HG03432 (cell line): ENCODE measurements around the gene TBC1D17.

Experiments used
- ATAC-seq: cut with Tn5 transposase; IDR thresholded peaks from one replicate; pipeline ENCODE4 v1.9.1; 2021; ENCODE audit warnings: mild to moderate bottlenecking, moderate library complexity; ENCODE audit not compliant: unreplicated experiment

The TBC1D17 gene

DNA sequence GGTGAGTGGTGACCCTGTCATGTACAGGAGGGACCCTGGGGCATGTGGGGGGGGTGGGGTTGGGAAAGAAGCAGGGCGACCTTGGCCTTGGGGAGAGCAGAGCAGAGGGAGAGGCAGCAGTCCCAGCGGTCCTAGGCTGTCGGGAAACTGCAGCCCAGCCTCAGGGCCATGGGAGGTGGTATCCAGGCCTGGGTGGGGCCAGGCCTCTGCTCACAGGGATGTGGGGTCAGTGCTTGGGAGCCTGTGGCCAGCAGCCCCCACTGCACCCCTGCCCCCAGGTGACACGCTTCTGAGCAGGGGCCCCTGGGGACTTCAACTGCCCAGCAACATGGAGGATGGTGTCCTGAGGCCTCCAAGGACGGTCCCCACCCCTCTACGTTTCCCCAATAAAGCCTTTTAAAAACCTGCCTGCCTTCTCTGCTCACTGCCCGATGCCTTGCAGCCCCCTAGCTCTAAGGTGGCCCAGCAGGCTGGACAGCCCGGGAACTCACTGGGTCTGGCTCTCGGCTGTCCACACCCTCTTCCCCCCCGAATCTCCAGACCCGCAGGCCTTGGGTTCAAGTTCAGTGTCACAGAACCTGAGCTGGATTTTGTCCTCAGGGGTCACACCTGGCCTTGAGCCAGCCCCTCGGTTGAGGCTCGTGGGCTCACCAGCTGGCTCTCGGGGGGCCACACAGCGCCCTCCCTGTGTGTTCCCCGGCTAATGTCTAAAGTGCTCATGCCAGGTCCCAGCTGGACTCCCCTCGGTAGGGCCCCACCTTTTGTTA, 17.0 kb upstream of the TBC1D17 start:
- ATAC-seq, result no peak

DNA sequence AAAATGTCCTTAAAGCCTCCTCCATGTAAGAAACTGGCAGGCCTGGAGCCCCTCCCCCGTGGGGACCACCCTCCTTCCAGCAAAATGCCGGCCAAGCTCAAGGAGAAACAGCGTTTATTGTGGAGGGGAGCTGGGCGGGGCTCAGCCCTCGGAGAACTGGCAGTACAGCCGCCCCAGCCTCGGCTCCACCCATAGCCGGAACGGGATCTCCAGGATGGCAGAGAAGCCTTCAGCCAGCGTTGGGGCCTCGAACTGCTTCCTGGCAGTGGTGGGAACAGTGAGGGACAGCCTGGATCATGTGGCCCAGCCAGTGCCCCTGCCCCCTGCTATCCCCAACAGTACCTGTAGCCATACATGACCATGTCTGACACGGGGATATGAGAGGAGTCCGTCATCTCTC, 16.4 kb upstream of the TBC1D17 start:
- ATAC-seq, result no peak

- no peak for ATAC-seq
These were observed 15.7 kb upstream of the TBC1D17 start for GRCh38 chr19:49861541-49862378.

- no peak for ATAC-seq
These were observed 14.9 kb upstream of the TBC1D17 start for GRCh38 chr19:49862391-49863253.

GRCh38 chr19:49863254-49863934, 14.1 kb upstream of the TBC1D17 start:
- no peak for ATAC-seq

GRCh38 chr19:49863935-49864320, 13.6 kb upstream of the TBC1D17 start:
- ATAC-seq, result no peak

DNA sequence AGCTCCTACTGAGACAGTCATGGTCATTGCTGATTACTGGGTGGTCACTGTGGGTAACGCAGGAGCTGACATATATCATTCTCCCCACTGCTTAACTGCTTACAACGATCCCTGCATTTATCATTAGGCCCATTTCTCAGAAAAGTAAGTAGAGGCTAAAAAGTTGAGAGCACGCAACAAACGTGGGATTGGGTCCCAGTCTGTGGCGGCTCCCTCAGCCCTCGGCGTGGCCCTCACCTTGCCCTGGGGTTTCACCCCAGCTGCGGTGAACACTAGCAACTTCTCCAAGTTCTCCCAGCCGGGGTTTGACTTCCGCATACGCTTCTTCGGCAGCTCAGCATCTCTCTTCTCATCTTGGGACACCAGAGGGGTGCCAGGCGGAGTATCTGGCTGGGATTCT, 12.6 kb upstream of the TBC1D17 start:
- no peak for ATAC-seq

DNA sequence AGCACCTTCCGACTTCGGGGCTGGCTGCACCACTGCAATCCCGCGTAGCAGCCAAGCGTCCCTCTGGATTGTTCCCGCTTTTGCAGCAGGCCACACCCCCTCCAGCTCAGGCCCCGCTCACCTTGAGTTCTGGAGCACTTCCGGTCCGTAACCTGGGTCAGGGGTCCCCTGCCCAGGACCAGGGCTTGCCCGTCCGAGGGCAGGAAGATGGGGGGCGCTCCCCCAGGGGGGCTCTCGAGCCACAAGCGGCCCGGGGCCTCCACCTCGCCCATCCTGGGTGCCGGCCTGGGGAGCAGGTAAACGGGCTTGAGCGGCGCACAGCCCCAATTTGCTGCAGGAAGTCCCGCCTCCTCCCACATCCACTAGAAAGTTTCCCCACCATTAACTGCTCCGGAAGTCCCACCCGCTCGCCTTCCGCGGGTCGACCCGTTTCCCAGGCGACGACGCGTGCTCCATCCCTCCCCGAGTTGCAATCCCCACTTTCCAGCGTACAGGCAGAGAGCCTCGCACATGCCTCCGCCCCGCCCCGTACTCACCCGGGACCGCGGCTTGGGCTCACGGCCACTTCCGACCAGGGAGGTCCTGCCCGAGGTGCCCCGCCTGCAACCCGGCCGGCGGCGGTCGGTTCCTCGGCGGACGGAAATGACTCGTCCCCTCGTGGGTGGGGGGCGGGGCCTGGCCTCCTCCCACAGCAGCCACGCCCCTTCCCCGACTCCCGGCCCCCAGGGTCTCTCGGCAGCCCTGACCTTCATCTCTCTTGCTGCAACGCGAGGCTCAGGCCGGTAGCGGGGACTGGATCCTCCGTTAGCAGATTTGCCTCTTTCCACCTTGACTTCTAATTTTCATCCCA, 10.3 kb upstream of the TBC1D17 start, which contains the start of gene PNKP:
PNKP (minus strand) TSS at position 644 of the 850 bp plus-strand sequence; CDS start at position 272, 372 bp downstream.
- ATAC-seq, result peak; percentile 44

DNA sequence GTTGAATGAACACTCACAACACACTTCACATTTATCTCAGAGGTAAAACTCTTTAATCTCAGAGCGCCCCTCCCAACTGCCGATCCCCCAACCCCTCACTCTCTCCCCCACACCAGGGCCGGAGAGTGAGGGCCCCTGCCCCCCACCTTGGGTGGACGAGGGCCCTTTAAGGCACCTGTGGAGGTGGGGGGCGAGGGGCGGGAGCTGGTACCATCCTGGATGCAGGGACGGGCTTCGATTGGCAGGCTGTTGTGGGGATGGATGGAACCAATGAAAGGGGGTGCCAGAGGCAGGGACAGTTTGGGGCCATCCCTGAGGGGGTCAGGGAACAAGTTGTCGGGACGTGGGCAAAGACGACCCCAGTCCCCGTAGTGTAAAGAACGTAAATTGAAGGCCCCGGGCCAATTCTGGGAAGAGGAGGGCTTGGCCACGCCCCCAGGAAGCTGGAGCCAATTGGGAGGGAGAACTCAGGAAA, 8.5 kb upstream of the TBC1D17 start:
- ATAC-seq, result peak; percentile 9

GRCh38 chr19:49869484-49870308, 7.8 kb upstream of the TBC1D17 start:
- peak; percentile 64 for ATAC-seq

GRCh38 chr19:49870309-49870901, 7.1 kb upstream of the TBC1D17 start:
- ATAC-seq, result no peak

DNA sequence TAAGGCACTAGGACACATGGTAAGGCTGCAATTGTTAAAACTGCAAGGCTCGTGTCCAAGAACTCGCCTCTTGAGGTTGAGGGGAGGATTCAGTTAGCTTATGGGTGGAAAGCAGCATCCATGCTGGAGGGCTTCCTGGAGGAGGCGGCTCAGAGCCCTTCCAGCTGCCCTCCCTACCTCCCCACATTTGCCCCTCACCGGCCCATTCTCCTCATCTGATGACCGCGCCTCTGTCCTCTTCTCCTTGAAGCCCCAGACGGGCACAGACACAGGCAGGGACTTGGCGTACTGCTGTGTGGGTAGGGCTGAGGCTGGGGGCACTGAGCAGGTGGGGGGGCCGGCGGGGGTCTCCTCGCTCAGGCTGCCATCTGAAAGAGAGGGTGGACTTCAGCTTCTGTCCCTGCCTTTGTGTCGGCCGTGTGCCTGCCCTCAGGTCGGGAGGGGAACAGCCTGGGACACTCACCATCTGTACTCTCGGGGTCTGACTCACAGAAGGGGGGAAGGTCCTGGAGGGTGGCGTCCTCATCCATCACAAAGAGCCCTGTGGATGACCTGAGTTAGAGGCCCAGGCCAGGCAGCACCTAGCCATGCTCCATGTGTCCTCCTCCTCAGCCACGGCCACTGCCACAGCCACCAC, 6.0 kb upstream of the TBC1D17 start:
- ATAC-seq, result no peak

DNA sequence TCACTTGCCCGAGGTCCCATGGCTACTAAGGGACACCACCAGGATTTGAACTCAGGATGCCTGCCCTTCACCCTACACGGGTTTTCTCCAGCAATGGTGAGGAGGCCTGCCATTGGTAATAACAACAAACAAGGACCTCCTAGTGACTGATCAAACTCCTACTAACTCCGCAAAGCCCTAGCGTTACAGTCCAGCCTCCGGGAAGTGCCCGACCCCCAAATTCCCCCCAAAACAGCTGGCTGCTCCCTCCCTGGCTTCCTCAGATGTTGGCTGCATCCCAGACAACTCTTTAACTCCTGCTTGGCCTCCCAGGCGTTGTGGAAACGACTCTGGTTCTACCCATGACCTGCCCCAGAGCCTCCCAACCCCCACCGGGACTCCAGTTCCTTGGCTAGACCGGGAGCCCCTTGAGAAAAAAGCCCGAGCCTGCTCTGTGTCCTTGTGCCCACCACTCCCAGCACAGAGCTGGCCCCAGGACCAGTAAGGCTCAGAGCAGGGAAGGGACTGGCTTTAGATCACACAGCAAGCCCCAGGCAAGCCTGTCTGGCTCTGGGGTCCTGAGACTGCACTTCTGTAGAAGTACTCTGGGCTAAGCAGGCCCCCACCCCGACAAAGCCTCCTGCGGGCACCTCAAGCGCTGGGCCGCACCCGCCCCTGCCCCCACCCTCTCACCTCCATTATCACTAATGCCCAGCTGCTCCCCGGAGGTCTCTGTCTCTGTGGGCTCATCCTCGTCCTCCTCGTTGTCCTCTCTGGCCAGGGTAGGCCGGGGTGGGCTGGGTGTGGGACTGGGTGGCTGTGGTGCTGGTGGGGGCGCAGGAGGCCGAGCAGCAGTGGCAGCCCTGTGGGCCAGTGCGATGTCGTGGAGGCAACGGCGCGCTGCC, 5.0 kb upstream of the TBC1D17 start:
- ATAC-seq, result no peak

GRCh38 chr19:49873129-49873521, 4.4 kb upstream of the TBC1D17 start:
- no peak for ATAC-seq

DNA sequence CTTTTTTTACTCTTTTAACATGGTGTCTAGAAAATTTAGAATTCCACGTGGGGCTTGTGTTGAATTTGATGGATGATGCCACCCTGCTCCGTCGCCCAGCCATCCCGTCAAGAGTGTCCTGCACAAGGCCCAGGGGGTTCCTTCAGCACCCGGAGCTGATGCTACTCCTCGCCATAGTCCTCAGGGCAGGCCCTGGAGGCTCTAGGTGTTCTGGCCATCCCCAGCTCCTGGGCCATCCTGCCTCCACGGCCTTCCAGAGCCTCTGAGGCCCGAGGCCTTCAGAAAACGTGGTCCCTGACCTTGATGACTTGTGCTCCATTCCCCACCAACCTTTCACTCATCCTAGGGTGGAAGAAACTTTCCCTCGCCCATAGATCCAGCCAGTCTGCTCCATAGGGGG, 3.7 kb upstream of the TBC1D17 start:
- no peak for ATAC-seq

GRCh38 chr19:49874503-49875157, 2.9 kb upstream of the TBC1D17 start:
- ATAC-seq, result no peak
